Measurements from ENCODE around the gene DSCAML1. TPM values are rescaled to one million over a fixed set of nuclear protein-coding genes. Genes with fewer than 3 reads are reported as not detected.

Gene DSCAML1
- total RNA-seq, 1 donor from 2014 or later = 0.16 TPM

DNA sequence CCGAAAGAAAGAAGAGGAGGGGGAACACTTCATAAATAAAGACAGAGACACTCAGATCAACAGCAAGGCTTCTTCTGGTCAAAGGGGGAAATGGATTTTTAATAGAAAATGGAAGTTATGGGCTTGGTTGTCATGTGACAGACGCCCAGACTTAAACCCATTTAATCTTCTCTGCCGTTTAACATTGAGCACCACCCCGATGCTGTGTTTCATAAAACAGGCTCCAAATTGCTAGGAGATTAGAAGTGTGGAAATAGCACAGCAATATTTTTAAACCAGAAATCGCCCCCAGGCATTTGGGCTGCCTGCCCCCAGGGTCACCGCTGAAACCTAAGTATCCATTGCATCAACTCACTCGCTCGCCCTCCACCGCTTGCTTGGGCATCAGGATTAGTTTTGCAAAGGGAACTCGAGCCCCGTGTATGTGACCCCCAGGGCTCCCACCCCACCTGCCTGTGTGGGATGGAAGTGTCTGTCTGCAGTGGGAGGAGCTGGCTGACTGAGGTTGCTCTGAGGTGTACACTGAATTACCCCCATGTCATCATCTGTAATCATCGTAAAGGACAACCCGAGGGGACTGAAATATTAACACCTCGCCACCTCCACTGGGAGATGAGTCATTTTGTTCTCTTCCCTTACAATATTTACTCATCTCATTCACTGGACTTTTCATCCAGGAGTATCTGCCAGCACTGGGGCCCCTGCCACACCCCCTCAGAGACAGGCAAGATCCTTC lies 10.7 kb downstream of the DSCAML1 start:
- H3K27me3 Mint-ChIP-seq (ENCODE audit: low read depth, unreplicated experiment) = peaks cover 98% of the 10 kb centered on the region

DNA sequence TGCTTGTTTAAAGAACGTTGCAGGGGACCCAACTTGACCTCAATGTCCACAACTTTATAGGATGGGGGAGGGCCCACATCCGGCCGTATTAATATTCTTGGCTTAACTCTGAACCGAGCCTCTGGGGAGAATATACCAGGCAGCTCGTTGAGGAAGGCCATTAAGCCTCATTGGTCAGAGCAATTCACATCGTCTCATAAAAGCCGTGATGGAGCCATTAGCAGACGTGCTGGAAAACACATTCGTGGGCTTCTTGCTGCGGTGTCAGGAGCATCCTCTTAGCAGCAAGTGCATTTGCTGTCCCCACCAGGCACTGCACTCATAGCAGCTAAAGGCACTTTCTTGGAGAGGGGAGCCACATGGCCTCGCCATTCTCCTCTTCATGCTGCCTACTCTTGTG lies 14.9 kb downstream of the DSCAML1 start:
- H3K4me1 Mint-ChIP-seq (ENCODE audit: low read depth, unreplicated experiment) = peaks cover 2% of the 10 kb centered on the region
- H3K27me3 Mint-ChIP-seq (ENCODE audit: low read depth, unreplicated experiment) = peaks cover 94% of the 10 kb centered on the region

More for the DNA sequence above, 10.7 kb downstream of the DSCAML1 start:
- Histone ChIP-seq H3K27me3 (ENCODE audit: insufficient read depth, low read length) (peaks cover 27% of the 10 kb centered on the region), H3K4me1 (ENCODE audit: insufficient read depth, low read length) (no peaks in the 10 kb centered on the region), H4K20me1 (ENCODE audit: insufficient read depth, low read length) (no peaks in the 10 kb centered on the region), H3K9ac (ENCODE audit: low read length) (no peak overlapping the region), H3K4me2 (ENCODE audit: low read length) (no peak overlapping the region), H3K9me3 (ENCODE audit: insufficient read depth, low read depth, low read length) (no peaks in the 10 kb centered on the region), H2AFZ (ENCODE audit: low read depth, low read length) (no peak overlapping the region), H3K36me3 (ENCODE audit: insufficient read depth, low read length) (no peaks in the 10 kb centered on the region), H3K79me2 (ENCODE audit: insufficient read depth, low read length) (no peaks in the 10 kb centered on the region), H3K27ac (ENCODE audit: low read depth, low read length) (no peak overlapping the region), H3K4me3 (ENCODE audit: insufficient read depth, low read depth, low read length) (no peak overlapping the region)
- DNase-seq (ENCODE audit: low read depth) = no peak
- Mint-ChIP-seq H3K9me3 (ENCODE audit: unreplicated experiment) (no peaks in the 10 kb centered on the region), H3K36me3 (ENCODE audit: low read depth, unreplicated experiment) (no peaks in the 10 kb centered on the region), H3K4me3 (ENCODE audit: unreplicated experiment) (no peak overlapping the region), H3K4me1 (ENCODE audit: low read depth, unreplicated experiment) (peaks cover 2% of the 10 kb centered on the region), H3K27ac (ENCODE audit: unreplicated experiment) (peak overlapping the region; percentile 71)
- no peak for FAIRE-seq
- TF ChIP-seq CTCF (IDR thresholded peaks at IDR 0.05; ENCODE audit: insufficient read depth, low read depth, low read length) (no peak), EZH2 (IDR thresholded peaks at IDR 0.05; ENCODE audit: insufficient read depth, low read length) (no peak)

More for the DNA sequence above, 14.9 kb downstream of the DSCAML1 start:
- no peaks in the 10 kb centered on the region for H3K9me3 ChIP-seq (ENCODE audit: insufficient read depth, low read depth, low read length)
- H3K27ac ChIP-seq (ENCODE audit: low read depth, low read length) = no peak overlapping the region
- no peak for FAIRE-seq
- H2AFZ ChIP-seq (ENCODE audit: low read depth, low read length) = no peak overlapping the region
- peaks cover 40% of the 10 kb centered on the region for H3K27me3 ChIP-seq (ENCODE audit: insufficient read depth, low read length)
- TF ChIP-seq CTCF (IDR thresholded peaks at IDR 0.05; ENCODE audit: insufficient read depth, low read depth, low read length) (no peak), EZH2 (IDR thresholded peaks at IDR 0.05; ENCODE audit: insufficient read depth, low read length) (no peak)
- no peaks in the 10 kb centered on the region for H4K20me1 ChIP-seq (ENCODE audit: insufficient read depth, low read length)
- H3K9me3 Mint-ChIP-seq (ENCODE audit: unreplicated experiment) = peaks cover 3% of the 10 kb centered on the region
- no peak overlapping the region for H3K4me3 Mint-ChIP-seq (ENCODE audit: unreplicated experiment)
- no peaks in the 10 kb centered on the region for H3K36me3 Mint-ChIP-seq (ENCODE audit: low read depth, unreplicated experiment)
- H3K79me2 ChIP-seq (ENCODE audit: insufficient read depth, low read length) = no peaks in the 10 kb centered on the region
- H3K4me2 ChIP-seq (ENCODE audit: low read length) = no peak overlapping the region
- no peak overlapping the region for H3K4me3 ChIP-seq (ENCODE audit: insufficient read depth, low read depth, low read length)
- H3K27ac Mint-ChIP-seq (ENCODE audit: unreplicated experiment) = no peak overlapping the region
- no peak overlapping the region for H3K9ac ChIP-seq (ENCODE audit: low read length)
- H3K36me3 ChIP-seq (ENCODE audit: insufficient read depth, low read length) = no peaks in the 10 kb centered on the region
- DNase-seq (ENCODE audit: low read depth) = no peak
- H3K4me1 ChIP-seq (ENCODE audit: insufficient read depth, low read length) = no peaks in the 10 kb centered on the region
